Panc1 (cell line): Measurements from ENCODE around the gene KLF11.
A peak's percentile ranks its signal among the peaks of the same experiment; 100 is the strongest.

Experiments used
- POLR2AphosphoS5 ChIP-seq: IDR thresholded peaks from 2 replicates; pipeline ENCODE4 v1.6.1; 2012; ENCODE audit warnings: mild to moderate bottlenecking, low read depth, low read length, moderate library complexity
- REST ChIP-seq, 2 experiments: IDR thresholded peaks; 2 replicates each; pipeline ENCODE4 v1.6.1; 2011 to 2012; ENCODE audit warnings: low read depth in 2 of 2, control low read depth in 1 of 2, low read length in 1 of 2, mild to moderate bottlenecking in 1 of 2, moderate library complexity in 1 of 2; ENCODE audit not compliant: insufficient read depth in 1 of 2
- SIN3A ChIP-seq: IDR thresholded peaks from 2 replicates; pipeline ENCODE4 v1.6.1; 2012; ENCODE audit warnings: low read depth, mild to moderate bottlenecking, low read length, moderate library complexity, borderline replicate concordance; ENCODE audit not compliant: insufficient read depth
- TCF7L2 ChIP-seq: IDR thresholded peaks from 2 replicates; pipeline ENCODE4 v1.6.1; 2011; ENCODE audit warnings: mild to moderate bottlenecking, low read depth, low read length, inconsistent platforms
- TF ChIP-seq, protein P1 (sequence below): fragments of 450-650 bp; IDR thresholded peaks from 2 replicates; pipeline ENCODE4 v1.5.1; 2017; ENCODE audit warnings: mild to moderate bottlenecking

DNA sequence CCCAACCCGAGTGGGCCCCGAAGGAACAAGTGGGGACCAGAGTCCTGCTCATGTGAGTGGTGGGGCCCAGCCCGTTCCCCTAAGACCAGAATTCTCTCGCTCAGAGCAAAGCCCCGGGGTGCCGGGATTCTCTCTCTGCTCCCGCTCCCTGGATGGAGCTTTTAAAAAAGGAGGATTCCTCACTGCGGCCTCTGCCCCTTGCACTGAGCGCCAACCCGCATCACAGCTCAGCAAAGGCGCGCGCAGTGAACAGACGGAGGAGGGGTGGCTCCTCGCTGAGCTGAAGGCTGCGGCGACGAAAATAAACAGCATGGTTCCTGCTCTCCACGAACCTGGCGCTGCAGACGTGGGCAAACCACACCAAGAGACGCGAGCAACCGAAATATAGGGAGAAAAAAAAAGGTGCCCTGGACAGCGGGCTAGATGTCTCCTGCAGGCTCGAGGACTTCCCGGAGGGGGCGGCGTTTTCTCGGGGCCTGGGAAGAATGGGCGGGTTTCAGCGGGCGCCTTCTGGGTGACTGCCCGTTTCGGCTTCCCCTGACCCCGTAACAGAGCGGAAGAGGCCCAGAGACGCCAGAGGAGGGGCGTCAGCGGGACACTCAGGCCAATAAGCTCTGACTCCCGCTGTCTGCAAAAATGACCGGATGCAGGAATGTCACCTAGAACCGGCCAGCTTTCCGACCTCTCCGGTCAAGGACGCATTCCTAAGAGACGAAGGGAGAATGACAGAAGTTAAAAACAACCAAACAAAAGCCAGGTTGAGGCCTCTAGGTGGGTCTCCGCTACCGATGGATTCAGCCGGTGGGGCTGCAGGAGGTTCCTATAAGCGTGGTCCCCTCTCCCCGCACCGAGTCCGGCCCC is 819 bp upstream of the KLF11 start:
- TF ChIP-seq, protein P1, sequence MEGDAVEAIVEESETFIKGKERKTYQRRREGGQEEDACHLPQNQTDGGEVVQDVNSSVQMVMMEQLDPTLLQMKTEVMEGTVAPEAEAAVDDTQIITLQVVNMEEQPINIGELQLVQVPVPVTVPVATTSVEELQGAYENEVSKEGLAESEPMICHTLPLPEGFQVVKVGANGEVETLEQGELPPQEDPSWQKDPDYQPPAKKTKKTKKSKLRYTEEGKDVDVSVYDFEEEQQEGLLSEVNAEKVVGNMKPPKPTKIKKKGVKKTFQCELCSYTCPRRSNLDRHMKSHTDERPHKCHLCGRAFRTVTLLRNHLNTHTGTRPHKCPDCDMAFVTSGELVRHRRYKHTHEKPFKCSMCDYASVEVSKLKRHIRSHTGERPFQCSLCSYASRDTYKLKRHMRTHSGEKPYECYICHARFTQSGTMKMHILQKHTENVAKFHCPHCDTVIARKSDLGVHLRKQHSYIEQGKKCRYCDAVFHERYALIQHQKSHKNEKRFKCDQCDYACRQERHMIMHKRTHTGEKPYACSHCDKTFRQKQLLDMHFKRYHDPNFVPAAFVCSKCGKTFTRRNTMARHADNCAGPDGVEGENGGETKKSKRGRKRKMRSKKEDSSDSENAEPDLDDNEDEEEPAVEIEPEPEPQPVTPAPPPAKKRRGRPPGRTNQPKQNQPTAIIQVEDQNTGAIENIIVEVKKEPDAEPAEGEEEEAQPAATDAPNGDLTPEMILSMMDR = no peak
- TF ChIP-seq REST (IDR thresholded peaks at IDR 0.05; ENCODE audit: insufficient read depth in 1 of 2, low read depth in 2 of 2, low read length in 1 of 2) = no peak
- TF ChIP-seq POLR2AphosphoS5 = no peak
- TF ChIP-seq TCF7L2 = no peak
- peak; percentile 52; the same call in 1 of the 2 replicates for TF ChIP-seq SIN3A
